Skeletal muscle tissue (tissue), 4 donors: Measurements from ENCODE around the gene CD34. TPM values are rescaled to one million over a fixed set of nuclear protein-coding genes. Genes with fewer than 3 reads are reported as not detected.
"Not testable (repeated sequence)": the region's sequence is repeated elsewhere in the genome, so short reads cannot be mapped to it uniquely, and the experiment has no call there.

ENCODE experiments used
- H3K27ac ChIP-seq: one replicate; pipeline ENCODE4 v1.7.0; 2013; ENCODE audit warnings: mild to moderate bottlenecking, low read depth, low read length, inconsistent platforms
- H3K27me3 ChIP-seq, 3 donors: one replicate each; pipeline ENCODE4 v1.7.0; 2013; ENCODE audit warnings: low read length in 3 of 3; ENCODE audit not compliant: control insufficient read depth in 3 of 3, insufficient read depth in 3 of 3
- H3K36me3 ChIP-seq, 3 donors: one replicate each; pipeline ENCODE4 v1.7.0; 2013; ENCODE audit warnings: low read length in 3 of 3; ENCODE audit not compliant: control insufficient read depth in 3 of 3, insufficient read depth in 3 of 3
- H3K4me1 ChIP-seq, 3 donors: one replicate each; pipeline ENCODE4 v1.7.0; 2013; ENCODE audit warnings: low read length in 3 of 3, mild to moderate bottlenecking in 3 of 3; ENCODE audit not compliant: control insufficient read depth in 3 of 3, insufficient read depth in 3 of 3
- H3K4me3 ChIP-seq, 3 donors: one replicate each; pipeline ENCODE4 v1.7.0; 2013; ENCODE audit warnings: low read length in 3 of 3
- H3K9ac ChIP-seq, 3 donors: one replicate each; pipeline ENCODE4 v1.7.0; 2013; ENCODE audit warnings: low read length in 3 of 3, mild to moderate bottlenecking in 3 of 3, moderate library complexity in 2 of 3, low read depth in 1 of 3
- H3K9me3 ChIP-seq, 3 donors: one replicate each; pipeline ENCODE4 v1.7.0; 2013; ENCODE audit warnings: low read length in 3 of 3; ENCODE audit not compliant: control insufficient read depth in 3 of 3
- total RNA-seq: library from RNA; depleted of rRNA; stranded (reverse); fragments of >200 nt; gene quantifications from one replicate; pipeline ENCODE4 v1.2.3, GENCODE V29; 2014
- donor health status: Osteomylitis.

CD34 gene
- total RNA-seq, 1 donor from 2014 or later, result 20.9 TPM

DNA sequence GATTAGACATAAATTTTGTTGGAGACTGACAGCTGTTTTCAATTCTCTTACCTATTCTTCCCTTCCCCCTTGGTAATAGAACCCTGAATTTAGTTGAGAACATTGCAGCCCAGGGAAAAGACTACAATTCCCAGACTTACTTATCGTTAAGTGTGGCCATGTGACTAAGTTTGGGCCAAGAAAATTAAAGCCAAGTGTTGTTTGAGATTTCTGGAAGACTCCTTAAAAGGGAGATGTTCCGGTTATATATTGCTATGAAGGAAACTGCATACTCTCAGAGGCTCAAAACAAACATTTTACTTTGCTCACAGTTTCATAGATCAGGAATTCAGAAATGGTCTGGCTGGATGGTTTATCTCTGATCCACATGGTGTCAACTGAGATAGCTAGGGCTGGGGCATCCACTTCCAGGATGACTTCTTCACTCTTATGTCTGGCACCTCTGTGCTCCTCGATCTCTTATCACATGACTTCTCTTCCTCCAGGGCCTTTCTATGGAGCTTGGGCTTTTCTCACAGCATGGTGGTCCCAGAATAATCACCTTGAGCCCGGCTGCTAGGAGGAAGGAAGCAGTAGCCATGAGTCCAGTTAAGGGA is 22.4 kb upstream of the CD34 start:
- no peaks in the 10 kb centered on the region for H3K4me1 ChIP-seq
- H3K27ac ChIP-seq, result no peak overlapping the region
- H3K36me3 ChIP-seq, result no peaks in the 10 kb centered on the region
- no peak overlapping the region for H3K9ac ChIP-seq
- no peaks in the 10 kb centered on the region for H3K27me3 ChIP-seq
- no peak overlapping the region for H3K4me3 ChIP-seq
- H3K9me3 ChIP-seq, result peaks cover 0 to 3% (median 0%) of the 10 kb centered on the region in 3 donors

DNA sequence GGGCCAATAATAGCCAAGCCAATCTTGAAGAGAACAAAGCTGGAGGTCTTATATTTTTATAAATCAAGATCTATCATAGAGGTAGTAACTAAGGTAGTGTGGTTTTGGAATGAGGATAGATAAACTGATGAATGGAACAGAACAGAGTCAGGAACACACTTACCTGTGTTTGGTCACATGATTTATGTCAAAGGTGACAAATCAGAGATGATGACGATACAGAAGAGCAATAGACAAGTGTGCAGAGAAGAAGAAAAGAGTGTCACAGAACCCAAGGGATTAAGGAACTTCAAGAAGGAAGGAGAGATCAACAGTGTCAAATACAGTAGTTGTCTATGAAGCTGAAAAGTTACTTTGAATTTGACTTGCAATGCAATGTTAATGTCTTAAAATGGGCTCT is 16.1 kb upstream of the CD34 start:
- Histone ChIP-seq H3K27ac (no peak overlapping the region), H3K4me3 (no peak overlapping the region), H3K9ac (no peak overlapping the region), H3K4me1 (peaks cover 29 to 31% (median 29%) of the 10 kb centered on the region in 3 donors), H3K9me3 (peaks cover 0 to 3% (median 0%) of the 10 kb centered on the region in 3 donors), H3K27me3 (no peaks in the 10 kb centered on the region), H3K36me3 (no peaks in the 10 kb centered on the region)

DNA sequence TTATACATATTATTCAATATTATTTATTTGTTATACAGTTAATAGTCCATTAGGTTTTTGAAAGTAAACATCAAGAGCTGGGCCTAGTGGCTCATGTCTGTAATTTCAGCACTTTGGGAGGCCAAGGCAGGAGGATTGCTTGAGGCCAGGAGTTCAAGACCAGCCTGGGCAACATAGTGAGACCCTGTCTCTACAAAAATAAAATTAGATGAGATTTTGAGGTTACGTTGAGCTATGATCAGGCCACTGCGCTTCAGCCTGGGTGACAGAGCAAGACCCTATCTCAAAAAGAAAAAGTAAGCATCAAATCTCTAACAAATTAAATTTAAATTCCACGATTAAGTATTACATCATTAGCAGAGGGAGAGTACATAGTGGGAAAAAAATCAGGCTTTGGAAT is 15.0 kb upstream of the CD34 start:
- not testable (repeated sequence) for H3K27me3 ChIP-seq, H3K36me3 ChIP-seq, H3K27ac ChIP-seq, H3K9ac ChIP-seq, H3K9me3 ChIP-seq, H3K4me3 ChIP-seq
- H3K4me1 ChIP-seq, result peaks cover 29 to 31% (median 30%) of the 10 kb centered on the region in 3 donors

DNA sequence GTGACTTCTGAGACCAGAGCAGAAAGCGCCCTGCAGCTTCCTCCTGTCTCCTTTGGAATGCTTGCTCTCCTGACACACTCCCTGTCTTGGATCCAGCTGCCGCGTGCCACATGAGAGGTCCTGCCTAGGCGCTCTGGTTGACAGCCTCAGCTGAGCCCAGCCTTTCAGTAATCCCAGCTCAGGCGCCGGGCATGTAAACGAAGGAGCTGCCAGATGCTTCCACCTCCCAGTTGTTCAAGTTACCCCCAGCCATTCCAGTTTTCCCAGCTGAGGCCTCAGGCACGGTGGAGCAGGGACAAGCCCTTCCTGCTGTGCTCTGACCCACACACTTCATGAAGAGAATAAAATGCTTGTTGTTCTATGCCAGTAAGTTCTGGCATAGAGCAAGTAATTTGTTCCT is 14.3 kb upstream of the CD34 start:
- H3K36me3 ChIP-seq, result no peaks in the 10 kb centered on the region
- peak overlapping the region; percentile 51 for H3K27ac ChIP-seq
- H3K9me3 ChIP-seq, result peaks cover 0 to 3% (median 0%) of the 10 kb centered on the region in 3 donors
- no peaks in the 10 kb centered on the region for H3K27me3 ChIP-seq
- H3K4me3 ChIP-seq, result no peak overlapping the region
- H3K4me1 ChIP-seq, result peaks cover 33 to 38% (median 34%) of the 10 kb centered on the region in 3 donors
- H3K9ac ChIP-seq, result peak overlapping the region; percentile 9 to 25 (median 22)

DNA sequence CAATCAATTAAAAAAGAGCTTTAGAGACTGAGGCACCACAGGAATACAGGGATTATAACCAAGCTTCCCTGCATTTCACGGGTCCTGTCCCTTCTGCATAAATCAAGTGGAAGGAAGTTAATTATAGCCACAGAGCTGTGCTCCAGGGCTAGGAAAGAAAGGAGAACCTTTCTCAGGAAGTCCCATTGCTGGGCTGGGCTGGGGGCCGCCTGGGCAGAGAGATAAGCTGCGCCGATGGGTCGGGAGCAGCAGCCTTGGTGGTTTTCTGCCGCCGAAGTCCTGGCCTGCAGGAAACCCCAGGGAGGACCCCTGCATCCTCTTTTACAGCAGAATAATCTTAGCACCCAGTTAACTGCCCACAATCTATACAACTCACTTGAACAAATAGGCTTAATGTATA is 12.6 kb upstream of the CD34 start:
- no peak overlapping the region for H3K27ac ChIP-seq
- no peak overlapping the region for H3K9ac ChIP-seq
- H3K27me3 ChIP-seq, result no peaks in the 10 kb centered on the region
- H3K4me3 ChIP-seq, result no peak overlapping the region
- H3K36me3 ChIP-seq, result no peaks in the 10 kb centered on the region
- H3K9me3 ChIP-seq, result no peaks in the 10 kb centered on the region
- peaks cover 46 to 53% (median 48%) of the 10 kb centered on the region in 3 donors for H3K4me1 ChIP-seq

DNA sequence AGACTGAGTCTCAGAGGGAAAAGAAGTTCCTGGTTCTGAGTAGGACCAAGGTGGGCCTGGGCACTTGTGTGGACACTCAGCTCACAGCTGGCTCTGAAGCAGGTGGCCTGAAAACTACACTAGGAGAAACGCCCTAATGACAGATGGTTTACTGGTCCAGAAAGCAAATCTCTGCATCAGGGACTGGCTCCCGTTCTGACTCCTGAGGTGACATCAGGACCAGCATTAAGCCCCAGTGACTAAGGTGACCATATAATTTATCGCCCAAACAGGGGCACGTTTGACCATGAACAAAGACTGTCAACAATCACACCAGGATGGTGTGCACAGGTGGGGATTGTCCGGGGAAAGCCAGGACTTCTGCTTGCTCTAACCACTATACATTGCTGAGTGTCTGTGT is 12.2 kb upstream of the CD34 start:
- Histone ChIP-seq H3K9ac (no peak overlapping the region), H3K4me3 (no peak overlapping the region), H3K27me3 (no peaks in the 10 kb centered on the region), H3K36me3 (no peaks in the 10 kb centered on the region), H3K27ac (peak overlapping the region; percentile 51), H3K4me1 (peaks cover 48 to 57% (median 52%) of the 10 kb centered on the region in 3 donors), H3K9me3 (no peaks in the 10 kb centered on the region)

DNA sequence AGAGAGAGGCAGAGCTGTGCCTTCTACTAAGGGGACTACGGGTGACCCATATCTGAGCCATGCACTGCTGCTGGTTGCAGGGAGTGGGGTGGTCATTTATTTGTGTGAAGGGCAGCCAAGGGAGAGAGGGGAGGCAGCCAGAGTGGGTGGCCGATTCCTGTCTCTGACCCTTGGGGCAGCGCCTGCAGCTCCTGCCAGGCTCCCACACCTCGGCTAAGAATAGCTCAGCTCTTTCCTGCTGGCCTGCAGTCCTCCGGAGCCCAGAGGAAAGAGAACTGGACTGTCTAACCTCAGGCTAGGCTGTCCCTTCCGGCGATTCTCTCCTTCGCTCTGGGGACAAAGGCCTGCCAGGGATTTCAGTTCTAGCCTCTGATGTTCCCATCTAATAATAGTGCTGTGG is 11.6 kb upstream of the CD34 start:
- peak overlapping the region in 1 of 3 donors; percentile 5 for H3K9ac ChIP-seq
- H3K4me1 ChIP-seq, result peaks cover 48 to 62% (median 55%) of the 10 kb centered on the region in 3 donors
- no peaks in the 10 kb centered on the region for H3K27me3 ChIP-seq
- peak overlapping the region; percentile 51 for H3K27ac ChIP-seq
- no peaks in the 10 kb centered on the region for H3K36me3 ChIP-seq
- no peak overlapping the region for H3K4me3 ChIP-seq
- H3K9me3 ChIP-seq, result no peaks in the 10 kb centered on the region

DNA sequence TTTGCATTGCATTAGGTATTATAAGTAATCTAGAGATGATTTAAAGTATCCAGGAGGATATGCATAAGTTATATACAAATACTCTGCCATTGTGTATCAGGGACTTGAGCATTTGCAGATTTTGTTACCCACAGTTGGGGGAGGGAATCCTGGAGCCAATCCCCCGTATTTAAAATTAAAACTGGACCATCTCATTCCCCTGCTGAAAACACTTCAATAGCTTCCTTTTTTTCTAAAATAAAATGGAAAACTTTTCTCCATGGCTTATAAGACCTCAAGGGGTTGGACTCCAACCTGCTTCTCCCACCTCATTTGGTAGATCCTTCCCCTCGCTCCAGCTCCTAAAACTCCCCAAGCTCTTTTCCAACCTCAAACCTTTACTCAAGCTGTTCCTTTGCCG is 10.4 kb upstream of the CD34 start:
- Histone ChIP-seq H3K36me3 (no peaks in the 10 kb centered on the region), H3K27ac (no peak overlapping the region), H3K9me3 (no peaks in the 10 kb centered on the region), H3K4me1 (peaks cover 48 to 62% (median 58%) of the 10 kb centered on the region in 3 donors), H3K4me3 (no peak overlapping the region), H3K9ac (no peak overlapping the region), H3K27me3 (no peaks in the 10 kb centered on the region)

DNA sequence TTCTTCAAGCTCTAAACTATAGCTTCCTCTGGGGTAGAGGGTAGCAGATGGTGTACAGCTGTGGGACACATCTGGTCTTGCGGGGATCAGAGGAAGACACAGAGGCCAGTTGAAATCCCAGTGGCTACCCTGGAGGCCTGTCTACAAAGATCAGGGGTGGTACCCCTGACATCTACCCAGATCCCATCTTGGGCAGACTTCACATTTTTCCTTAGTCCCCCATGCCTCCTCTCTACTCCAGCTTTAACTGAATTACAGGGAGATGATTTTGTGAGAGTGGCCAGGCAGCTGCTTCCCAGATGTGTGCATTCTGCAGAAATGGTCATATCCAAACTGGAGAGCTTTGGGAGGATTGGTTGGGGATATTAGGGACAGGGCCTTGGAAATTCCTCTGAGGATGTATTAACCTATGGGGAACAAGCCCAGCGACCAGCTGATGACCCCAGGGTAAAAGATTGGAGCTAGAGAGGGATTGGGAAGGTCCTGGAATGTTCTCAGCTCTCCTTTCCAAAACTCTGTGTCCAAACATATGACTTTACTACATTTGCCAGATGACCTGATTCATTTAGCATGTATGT is 9.6 kb upstream of the CD34 start:
- Histone ChIP-seq H3K27me3 (no peaks in the 10 kb centered on the region), H3K4me1 (peaks cover 48 to 62% (median 58%) of the 10 kb centered on the region in 3 donors), H3K36me3 (no peaks in the 10 kb centered on the region), H3K27ac (peak overlapping the region; percentile 23), H3K9me3 (no peaks in the 10 kb centered on the region), H3K4me3 (peak overlapping the region in 1 of 3 donors; percentile 10), H3K9ac (no peak overlapping the region)

DNA sequence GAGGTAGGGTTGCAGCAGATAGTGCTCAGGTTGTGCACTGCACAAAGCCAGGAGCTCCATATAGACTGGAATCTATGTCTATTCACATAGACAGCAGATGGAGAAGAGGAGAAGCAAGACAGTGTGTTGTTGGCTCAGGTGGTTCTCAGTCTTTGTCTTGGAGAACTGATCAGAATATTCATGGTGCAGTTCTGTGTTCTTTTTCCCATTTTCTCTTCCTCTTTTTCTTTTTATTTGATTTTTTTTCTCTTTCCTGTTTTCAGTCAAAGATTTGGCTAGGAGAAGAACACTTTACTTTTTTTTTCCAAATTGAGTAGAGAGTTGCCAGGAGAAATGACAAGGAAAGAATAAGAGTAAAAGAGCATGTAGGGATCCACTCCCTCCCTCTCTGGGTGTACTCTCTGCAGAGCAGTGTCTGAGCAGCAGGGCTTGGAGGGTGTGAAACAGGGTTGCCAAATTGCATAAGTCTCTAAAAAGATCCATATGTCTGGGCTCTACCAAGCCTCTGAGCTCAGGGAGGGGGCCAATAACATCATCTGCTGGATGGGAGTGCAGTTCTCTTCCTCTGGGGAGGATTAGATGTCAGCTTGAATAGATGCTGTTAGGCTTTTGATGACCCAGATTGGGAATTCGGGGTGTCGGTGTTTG is 8.7 kb upstream of the CD34 start:
- Histone ChIP-seq H3K4me3 (no peak overlapping the region), H3K27ac (peak overlapping the region; percentile 23), H3K36me3 (no peaks in the 10 kb centered on the region), H3K9ac (no peak overlapping the region), H3K27me3 (no peaks in the 10 kb centered on the region), H3K4me1 (peaks cover 41 to 55% (median 51%) of the 10 kb centered on the region in 3 donors), H3K9me3 (no peaks in the 10 kb centered on the region)
